Osteoblast (primary cell): ENCODE data around the gene STIM2. TPM values are rescaled to one million over a fixed set of nuclear protein-coding genes. Genes with fewer than 3 reads are reported as not detected.

Experiments used
- DNase-seq: peaks from one replicate; pipeline ENCODE4 v3.0.0; 2011; ENCODE audit warnings: low spot score, mixed read lengths; ENCODE audit not compliant: insufficient read length; ENCODE audit errors: missing footprints
- H2AFZ ChIP-seq: 2 replicates; pipeline ENCODE4 v1.6.0; 2011; ENCODE audit warnings: mild to moderate bottlenecking, low read length
- H3K27ac ChIP-seq: 2 replicates; pipeline ENCODE4 v1.5.1; 2011; ENCODE audit warnings: mild to moderate bottlenecking, low read depth, low read length, moderate library complexity
- H3K27me3 ChIP-seq: 2 replicates; pipeline ENCODE4 v1.6.0; 2012; ENCODE audit warnings: mild to moderate bottlenecking, control low read depth, inconsistent platforms, low read length, moderate library complexity; ENCODE audit not compliant: insufficient read depth
- H3K36me3 ChIP-seq: 2 replicates; pipeline ENCODE4 v1.5.1; 2011; ENCODE audit warnings: mild to moderate bottlenecking, low read length, control low read depth, moderate library complexity; ENCODE audit not compliant: insufficient read depth
- H3K4me1 ChIP-seq: 2 replicates; pipeline ENCODE4 v1.5.1; 2011; ENCODE audit warnings: mild to moderate bottlenecking, low read length, control low read depth, moderate library complexity; ENCODE audit not compliant: insufficient read depth
- H3K4me2 ChIP-seq: 2 replicates; pipeline ENCODE4 v1.6.0; 2011; ENCODE audit warnings: mild to moderate bottlenecking, low read length; ENCODE audit not compliant: insufficient read depth
- H3K4me3 ChIP-seq: fragments of 200-600 bp; sonication (generic); 3 replicates; pipeline ENCODE4 v1.5.1; 2012; ENCODE audit warnings: mild to moderate bottlenecking, low read length, inconsistent platforms; ENCODE audit not compliant: insufficient read depth
- H3K79me2 ChIP-seq: 2 replicates; pipeline ENCODE4 v1.6.0; 2012; ENCODE audit warnings: mild to moderate bottlenecking, low read length, control low read depth, inconsistent platforms; ENCODE audit not compliant: insufficient read depth
- H3K9me3 ChIP-seq: 2 replicates; pipeline ENCODE4 v1.5.1; 2011; ENCODE audit warnings: low read depth, low read length, control low read depth
- H4K20me1 ChIP-seq: 2 replicates; pipeline ENCODE4 v1.6.0; 2012; ENCODE audit warnings: mild to moderate bottlenecking, low read length, control low read depth; ENCODE audit not compliant: insufficient read depth
- CTCF ChIP-seq: IDR thresholded peaks from 2 replicates; pipeline ENCODE4 v1.5.1; 2011; ENCODE audit warnings: mild to moderate bottlenecking, low read depth, low read length, moderate library complexity; ENCODE audit errors: extremely low read depth
- total RNA-seq: library from RNA; depleted of rRNA; stranded (reverse); fragments of >200 nt; gene quantifications from 2 replicates; pipeline ENCODE4 v1.2.3, GENCODE V29; 2012

The STIM2 gene
- total RNA-seq, 1 donor = 14.8 TPM

GRCh38 chr4:26887143-26887542 is 26.5 kb downstream of the STIM2 start:
- no peak for DNase-seq
- Histone ChIP-seq H2AFZ (no peak overlapping the region), H3K27me3 (no peaks in the 10 kb centered on the region), H3K79me2 (peaks cover 60% of the 10 kb centered on the region), H3K36me3 (no peaks in the 10 kb centered on the region), H3K4me3 (no peak overlapping the region), H4K20me1 (peaks cover 7% of the 10 kb centered on the region), H3K27ac (no peak overlapping the region), H3K4me1 (no peaks in the 10 kb centered on the region), H3K4me2 (no peak overlapping the region), H3K9me3 (no peaks in the 10 kb centered on the region)
- no peak for TF ChIP-seq CTCF

GRCh38 chr4:26887809-26888208 is 27.2 kb downstream of the STIM2 start:
- no peak for TF ChIP-seq CTCF
- Histone ChIP-seq H3K4me1 (no peaks in the 10 kb centered on the region), H3K4me3 (no peak overlapping the region), H3K79me2 (peaks cover 60% of the 10 kb centered on the region), H3K36me3 (no peaks in the 10 kb centered on the region), H3K27me3 (no peaks in the 10 kb centered on the region), H3K9me3 (no peaks in the 10 kb centered on the region), H4K20me1 (peaks cover 7% of the 10 kb centered on the region), H2AFZ (no peak overlapping the region), H3K4me2 (no peak overlapping the region), H3K27ac (no peak overlapping the region)
- DNase-seq = no peak

- no peaks in the 10 kb centered on the region for H3K9me3 ChIP-seq
- no peak overlapping the region for H3K4me3 ChIP-seq
- no peak overlapping the region for H3K27ac ChIP-seq
- H3K79me2 ChIP-seq = peaks cover 53% of the 10 kb centered on the region
- H3K4me2 ChIP-seq = no peak overlapping the region
- no peaks in the 10 kb centered on the region for H3K4me1 ChIP-seq
- H3K36me3 ChIP-seq = no peaks in the 10 kb centered on the region
- TF ChIP-seq CTCF = no peak
- no peak for DNase-seq
- H4K20me1 ChIP-seq = peaks cover 7% of the 10 kb centered on the region
- no peaks in the 10 kb centered on the region for H3K27me3 ChIP-seq
- H2AFZ ChIP-seq = no peak overlapping the region
These were observed 28.7 kb downstream of the STIM2 start for GRCh38 chr4:26889356-26889755.

- Histone ChIP-seq H3K27ac (no peak overlapping the region), H3K27me3 (no peaks in the 10 kb centered on the region), H3K9me3 (no peaks in the 10 kb centered on the region), H3K36me3 (no peaks in the 10 kb centered on the region), H3K79me2 (peaks cover 47% of the 10 kb centered on the region), H2AFZ (no peak overlapping the region), H3K4me3 (no peak overlapping the region), H4K20me1 (peaks cover 7% of the 10 kb centered on the region), H3K4me1 (no peaks in the 10 kb centered on the region), H3K4me2 (no peak overlapping the region)
- DNase-seq = no peak
- no peak for TF ChIP-seq CTCF
These were observed 30.4 kb downstream of the STIM2 start for GRCh38 chr4:26891054-26891453.
